ENCODE data around the gene SIT1.
"Not testable (repeated sequence)": the region's sequence is repeated elsewhere in the genome, so short reads cannot be mapped to it uniquely, and the experiment has no call there.

GRCh38 chr9:35637427-35637955 lies 13.2 kb downstream of the SIT1 start:
- not testable (repeated sequence) for TF ChIP-seq CTCF (conservative IDR thresholded peaks at IDR 0.05; ENCODE audit: low read length); EZH2phosphoT487 (IDR thresholded peaks at IDR 0.05; ENCODE audit: borderline replicate concordance, low read depth, low read length)

All from OCI-LY7 (cell line).